HepG2 (cell line): Measurements from ENCODE around the gene CD300A. TPM values are rescaled to one million over a fixed set of nuclear protein-coding genes. Genes with fewer than 3 reads are reported as not detected.

ENCODE experiments used
- AGO2 ChIP-seq: fragments of 200-400 bp; formaldehyde crosslinking; optimal IDR thresholded peaks from 2 replicates; pipeline ENCODE3; 2017; ENCODE audit warnings: mild to moderate bottlenecking, low read depth, low read length, moderate library complexity
- ETV6 ChIP-seq: sonication (generic); formaldehyde crosslinking; conservative IDR thresholded peaks from 2 replicates; pipeline ENCODE4 v1.4.0; 2020; ENCODE audit warnings: missing genetic modification reagents
- FOSL2 ChIP-seq: sonication (generic); formaldehyde crosslinking; IDR thresholded peaks from 2 replicates; pipeline ENCODE4 v1.4.0; 2020; ENCODE audit warnings: missing genetic modification reagents
- HES4 ChIP-seq: sonication (generic); formaldehyde crosslinking; IDR thresholded peaks from 2 replicates; pipeline ENCODE4 v1.9.0; 2021; ENCODE audit warnings: mild to moderate bottlenecking, missing genetic modification reagents, borderline replicate concordance
- HHEX ChIP-seq: IDR thresholded peaks from 2 replicates; pipeline ENCODE4 v1.6.1; 2016; ENCODE audit warnings: control low read depth
- HNF4G ChIP-seq, 2 experiments: sonication (generic) in 1 of 2; formaldehyde crosslinking in 1 of 2; IDR thresholded peaks; 2 replicates each; pipeline versions ENCODE4 v1.4.0 to v1.6.1; 2011 to 2020; ENCODE audit warnings: borderline replicate concordance in 2 of 2, low read depth in 2 of 2, mild to moderate bottlenecking in 2 of 2, low read length in 1 of 2, missing genetic modification reagents in 1 of 2, moderate library complexity in 1 of 2
- KMT2B ChIP-seq: IDR thresholded peaks from 2 replicates; pipeline ENCODE4 v1.6.1; 2016; ENCODE audit warnings: missing genetic modification reagents, missing compliant biosample characterization
- PHF5A ChIP-seq: IDR thresholded peaks from one replicate; pipeline ENCODE4 v1.6.1; 2018; ENCODE audit warnings: low read depth, missing genetic modification reagents; ENCODE audit not compliant: unreplicated experiment
- PTBP1 ChIP-seq: fragments of 200-400 bp; formaldehyde crosslinking; IDR thresholded peaks from 2 replicates; pipeline ENCODE4 v1.6.1; 2018; ENCODE audit warnings: low read length, low read depth; ENCODE audit not compliant: poor library complexity, severe bottlenecking
- SIN3A ChIP-seq: IDR thresholded peaks from 2 replicates; pipeline ENCODE4 v1.6.1; 2011; ENCODE audit warnings: low read depth, mild to moderate bottlenecking, control low read depth, low read length, borderline replicate concordance
- SKIL ChIP-seq: sonication (generic); formaldehyde crosslinking; IDR thresholded peaks from 2 replicates; pipeline ENCODE4 v1.8.0; 2022; ENCODE audit warnings: missing genetic modification reagents, mild to moderate bottlenecking, moderate library complexity, borderline replicate concordance
- TBX3 ChIP-seq: fragments of 450-650 bp; IDR thresholded peaks from 2 replicates; pipeline ENCODE4 v1.6.1; 2017; ENCODE audit warnings: antibody characterized with exemption, mild to moderate bottlenecking, inconsistent platforms, borderline replicate concordance
- TCF12 ChIP-seq, 2 experiments: fragments of 450-650 bp in 1 of 2; sonication (generic) in 1 of 2; formaldehyde crosslinking in 1 of 2; IDR thresholded peaks; 2 replicates each; pipeline versions ENCODE4 v1.6.1 to v1.8.0; 2017 to 2022; ENCODE audit warnings: antibody characterized with exemption in 1 of 2, mild to moderate bottlenecking in 1 of 2, missing genetic modification reagents in 1 of 2, moderate library complexity in 1 of 2
- ZBTB1 ChIP-seq: sonication (generic); formaldehyde crosslinking; IDR thresholded peaks from 2 replicates; pipeline ENCODE4 v1.4.0; 2020; ENCODE audit warnings: missing genetic modification reagents, borderline replicate concordance
- ZBTB38 ChIP-seq: sonication (generic); formaldehyde crosslinking; IDR thresholded peaks from 2 replicates; pipeline ENCODE4 v1.5.1; 2020; ENCODE audit warnings: mild to moderate bottlenecking, missing genetic modification reagents
- ZFP36L1 ChIP-seq: sonication (generic); formaldehyde crosslinking; IDR thresholded peaks from 2 replicates; pipeline ENCODE4 v1.8.0; 2022; ENCODE audit warnings: mild to moderate bottlenecking, missing genetic modification reagents, moderate library complexity
- ZGPAT ChIP-seq: IDR thresholded peaks from 2 replicates; pipeline ENCODE4 v1.6.1; 2016; ENCODE audit warnings: mild to moderate bottlenecking
- ZNF256 ChIP-seq: sonication (generic); formaldehyde crosslinking; conservative IDR thresholded peaks from 2 replicates; pipeline ENCODE4 v1.4.0; 2020; ENCODE audit warnings: missing genetic modification reagents
- ZNF430 ChIP-seq: sonication (generic); formaldehyde crosslinking; IDR thresholded peaks from 2 replicates; pipeline ENCODE4 v1.9.0; 2021; ENCODE audit warnings: mild to moderate bottlenecking, missing genetic modification reagents
- ZNF556 ChIP-seq: sonication (generic); formaldehyde crosslinking; IDR thresholded peaks from 2 replicates; pipeline ENCODE4 v1.4.0; 2020; ENCODE audit warnings: mild to moderate bottlenecking, missing genetic modification reagents, borderline replicate concordance
- ZNF800 ChIP-seq: sonication (generic); formaldehyde crosslinking; IDR thresholded peaks from 2 replicates; pipeline ENCODE4 v1.4.0; 2020; ENCODE audit warnings: missing genetic modification reagents
- ZSCAN31 ChIP-seq: sonication (generic); formaldehyde crosslinking; IDR thresholded peaks from 2 replicates; pipeline ENCODE4 v1.5.0; 2020; ENCODE audit warnings: low read depth, mild to moderate bottlenecking, missing genetic modification reagents
- polyA plus RNA-seq, 8 experiments: library from polyadenylated mRNA; depleted of rRNA in 3 of 8; stranded (reverse) in 7 of 8; unstranded in 1 of 8; fragments of >200 nt; fragmentation: Illumina TruSeq in 4 of 8; extraction: Trizol in 4 of 8; gene quantifications; 2 replicates each; pipeline versions ENCODE4 v1.2.1 to v1.2.3, GENCODE V29; 2011 to 2016; ENCODE audit warnings: low read depth in 4 of 8, missing spikeins in 1 of 8, mixed read lengths in 1 of 8; ENCODE audit not compliant: insufficient read depth in 1 of 8
- total RNA-seq, 5 experiments: library from RNA; depleted of rRNA; stranded (reverse); fragments of >200 nt; fragmentation: Illumina TruSeq; extraction: Trizol; gene quantifications; 2 replicates each; pipeline ENCODE4 v1.2.3, GENCODE V29; 2016; ENCODE audit warnings: low read depth in 1 of 5

CD300A gene
- total and polyA plus RNA-seq, 2 of the 13 experiments (the other 11 are each of a cell fraction or from before 2014, with no cell fraction given) = not detected

GRCh38 chr17:74427763-74428153 is 38.7 kb upstream of the CD300A start (continued):
- TF ChIP-seq ZSCAN31 (no peak; the same call in 1 of the 2 replicates), ZGPAT (CRISPR knock-in tag) (no peak), HNF4G (IDR thresholded peaks at IDR 0.05; ENCODE audit: borderline replicate concordance, low read depth, low read length) (no peak), HNF4G (CRISPR knock-in tag; IDR thresholded peaks at IDR 0.05; ENCODE audit: borderline replicate concordance, low read depth) (0 out of 2 replicates have a peak, but pooled peaks have one; percentile 10), ZBTB1 (CRISPR knock-in tag) (peak; percentile 11; the same call in 1 of the 2 replicates), PHF5A (CRISPR knock-in tag) (no peak), SIN3A (no peak), PTBP1 (no peak), TCF12 (IDR thresholded peaks at IDR 0.05) (no peak), TCF12 (CRISPR knock-in tag; IDR thresholded peaks at IDR 0.05) (no peak), TBX3 (no peak), AGO2 (peak; percentile 69), SKIL (CRISPR knock-in tag) (no peak), ZNF430 (CRISPR knock-in tag) (no peak), KMT2B (CRISPR knock-in tag) (no peak), ETV6 (CRISPR knock-in tag) (no peak), ZNF556 (CRISPR knock-in tag) (peak; percentile 95), ZNF800 (CRISPR knock-in tag) (no peak), ZBTB38 (CRISPR knock-in tag) (peak; percentile 52; the same call in 1 of the 2 replicates), ZFP36L1 (CRISPR knock-in tag) (0 out of 2 replicates have a peak, but pooled peaks have one; percentile 10), FOSL2 (CRISPR knock-in tag) (no peak), HES4 (no peak), HHEX (no peak), ZNF256 (CRISPR knock-in tag) (no peak)
